HCT116 (cell line): ENCODE measurements around the gene FBRS. TPM values are rescaled to one million over a fixed set of nuclear protein-coding genes. Genes with fewer than 3 reads are reported as not detected.

Experiments
- ATAC-seq: fragments of 200-7000 bp; cut with Tn5 transposase; 2 replicates; pipeline ENCODE4 v1.9.1; 2020; ENCODE audit warnings: mild to moderate bottlenecking, moderate library complexity
- BruUV-seq: library from RNA; stranded (reverse); fragments of 400-500 nt; replicated peaks from 2 replicates; lab custom pipeline; 2021; lab: Mats Ljungman, UMichigan
- CTCF ChIA-PET: fragments of 300-600 bp; sonication (Branson Sonifier 250); formaldehyde crosslinking; loops from one replicate; lab custom pipeline; 2021; ENCODE audit warnings: antibody characterized with exemption; lab: Charles Lee
- POLR2A ChIA-PET: fragments of 300-600, 350-600 bp; sonication (Branson Sonifier 250); formaldehyde crosslinking; loops from one replicate; lab custom pipeline; 2021; ENCODE audit warnings: antibody characterized with exemption; lab: Charles Lee
- RAD21 ChIA-PET, 2 experiments: fragments of 300-600 bp; sonication (Branson Sonifier 250); formaldehyde crosslinking; loops; one replicate each; lab custom pipeline; 2023; ENCODE audit warnings: low total read pairs in 2 of 2; ENCODE audit not compliant: uncharacterized antibody in 2 of 2, unreplicated experiment in 2 of 2, low non-redundant PET in 1 of 2; lab: Charles Lee
- DNase-seq: peaks from one replicate; pipeline ENCODE4 v3.0.0-alpha.2; 2010; ENCODE audit warnings: low read depth, low spot score
- H2AFZ ChIP-seq: fragments of 200-600 bp; shearing (Covaris generic), sonication (generic); 2 replicates; pipeline ENCODE4 v1.6.1; 2017; ENCODE audit warnings: low read depth, mixed run types, mixed read lengths, antibody characterized with exemption, low read length; ENCODE audit not compliant: poor library complexity, severe bottlenecking
- H3K27ac ChIP-seq: 2 replicates; pipeline ENCODE4 v1.5.1; 2012; ENCODE audit warnings: low read depth, low read length
- H3K27me3 ChIP-seq: fragments of 200-600 bp; sonication (generic); 2 replicates; pipeline ENCODE4 v1.6.1; 2016; ENCODE audit warnings: mixed run types, low read length, mixed read lengths; ENCODE audit not compliant: insufficient read depth
- H3K36me3 ChIP-seq, 2 experiments: fragments of 200-500 bp in 1 of 2; fragments of 200-600 bp in 1 of 2; sonication (Bioruptor generic) in 1 of 2; sonication (generic) in 1 of 2; 2 replicates each; pipeline versions ENCODE4 v1.5.1 to v1.6.1; 2014 to 2016; ENCODE audit warnings: low read length in 2 of 2, inconsistent platforms in 1 of 2, mixed read lengths in 1 of 2, mixed run types in 1 of 2; ENCODE audit not compliant: insufficient read depth in 2 of 2, control insufficient read depth in 1 of 2
- H3K4me1 ChIP-seq, 2 experiments: fragments of 200-600 bp in 1 of 2; sonication (generic) in 1 of 2; 2 replicates each; pipeline versions ENCODE4 v1.5.1 to v1.6.1; 2012 to 2017; ENCODE audit warnings: low read length in 2 of 2, inconsistent platforms in 1 of 2, mild to moderate bottlenecking in 1 of 2, mixed read lengths in 1 of 2, mixed run types in 1 of 2, moderate library complexity in 1 of 2; ENCODE audit not compliant: insufficient read depth in 2 of 2, control insufficient read depth in 1 of 2
- H3K4me2 ChIP-seq: fragments of 200-600 bp; sonication (generic); 2 replicates; pipeline ENCODE4 v1.6.1; 2017; ENCODE audit warnings: mixed run types, low read length, mixed read lengths
- H3K4me3 ChIP-seq, 2 experiments: fragments of 200-600 bp in 1 of 2; sonication (generic) in 1 of 2; replicated peaks in 1 of 2; 2 replicates each; pipeline ENCODE4 v1.5.1; 2011 to 2016; ENCODE audit warnings: low read length in 2 of 2, control low read depth in 1 of 2, low read depth in 1 of 2, mild to moderate bottlenecking in 1 of 2, mixed read lengths in 1 of 2, mixed run types in 1 of 2
- H3K79me2 ChIP-seq: fragments of 200-600 bp; sonication (generic); 2 replicates; pipeline ENCODE4 v1.6.1; 2017; ENCODE audit warnings: mild to moderate bottlenecking, mixed run types, low read length, moderate library complexity, mixed read lengths; ENCODE audit not compliant: insufficient read depth
- H3K9ac ChIP-seq: fragments of 200-600 bp; sonication (generic); 2 replicates; pipeline ENCODE4 v1.6.1; 2016; ENCODE audit warnings: low read length, mixed read lengths
- H3K9me2 ChIP-seq: fragments of 200-600 bp; sonication (generic), shearing (Covaris generic); 2 replicates; pipeline ENCODE4 v1.6.1; 2017; ENCODE audit warnings: mixed run types, mild to moderate bottlenecking, moderate library complexity; ENCODE audit not compliant: insufficient read depth
- H3K9me3 ChIP-seq, 2 experiments: fragments of 200-500 bp in 1 of 2; fragments of 200-600 bp in 1 of 2; sonication (Bioruptor generic) in 1 of 2; sonication (generic) in 1 of 2; 2 replicates each; pipeline ENCODE4 v1.6.1; 2014 to 2017; ENCODE audit warnings: low read length in 2 of 2, mixed read lengths in 2 of 2, inconsistent platforms in 1 of 2, low read depth in 1 of 2, mild to moderate bottlenecking in 1 of 2, mixed run types in 1 of 2, moderate library complexity in 1 of 2; ENCODE audit not compliant: control insufficient read depth in 1 of 2, insufficient read depth in 1 of 2
- H4K20me1 ChIP-seq: fragments of 200-600 bp; sonication (generic), shearing (Covaris generic); 2 replicates; pipeline ENCODE4 v1.6.1; 2017; ENCODE audit warnings: mixed run types, mild to moderate bottlenecking, moderate library complexity; ENCODE audit not compliant: insufficient read depth
- ELF1 ChIP-seq: IDR thresholded peaks from 2 replicates; pipeline ENCODE4 v1.6.1; 2012; ENCODE audit warnings: low read depth, borderline replicate concordance
- FOSL1 ChIP-seq: IDR thresholded peaks from 2 replicates; pipeline ENCODE4 v1.6.1; 2012; ENCODE audit warnings: low read depth
- JUND ChIP-seq: IDR thresholded peaks from 2 replicates; pipeline ENCODE4 v1.6.1; 2012
- POLR2A ChIP-seq: IDR thresholded peaks from 2 replicates; pipeline ENCODE4 v1.7.0; 2011; ENCODE audit warnings: borderline replicate concordance; ENCODE audit not compliant: insufficient read depth, insufficient read length; ENCODE audit errors: extremely low read depth
- POLR2AphosphoS5 ChIP-seq: IDR thresholded peaks from 2 replicates; pipeline ENCODE4 v1.6.1; 2011; ENCODE audit warnings: mild to moderate bottlenecking, low read depth, low read length, moderate library complexity
- SIN3A ChIP-seq: IDR thresholded peaks from 2 replicates; pipeline ENCODE4 v1.6.1; 2012; ENCODE audit warnings: low read depth
- ZNF274 ChIP-seq: fragments of 200-500 bp; sonication (Bioruptor generic); IDR thresholded peaks from 2 replicates; pipeline ENCODE4 v1.6.1; 2014; ENCODE audit warnings: mild to moderate bottlenecking, low read depth, low read length, inconsistent platforms
- intact Hi-C: fragments of 100-400 bp; cut with micrococcal nuclease; formaldehyde crosslinking; loops from 2 replicates; pipeline ENCODE4 v1.10.0; 2022
- total RNA-seq: library from RNA; stranded (reverse); gene quantifications from one replicate; pipeline ENCODE4 v1.2.1, GENCODE V29; 2021; ENCODE audit not compliant: unreplicated experiment
- TF ChIP-seq, protein P1 (sequence below): IDR thresholded peaks from 2 replicates; pipeline ENCODE4 v1.6.1; 2011; ENCODE audit warnings: mild to moderate bottlenecking, low read length, moderate library complexity; ENCODE audit not compliant: insufficient replicate concordance; ENCODE audit errors: extremely low read depth
- TF ChIP-seq, protein P2 (sequence below): IDR thresholded peaks from 2 replicates; pipeline ENCODE4 v1.6.1; 2012; ENCODE audit warnings: low read depth

FBRS gene
- total RNA-seq, 1 experiment from 2014 or later: 65.3 TPM

- intact Hi-C loops: loop anchor here (5.0 kb wide), 3 partner anchors 54 to 194 kb away; partner anchors contain the start of genes DCTPP1, SEPHS2 and ZNF688
- POLR2A ChIA-PET: no interaction called here
- no peak for TF ChIP-seq ZNF274
- Histone ChIP-seq H3K9me3 (no peaks in the 10 kb centered on the region), H3K27me3 (no peaks in the 10 kb centered on the region), H4K20me1 (no peaks in the 10 kb centered on the region), H3K4me2 (no peak overlapping the region), H3K79me2 (no peaks in the 10 kb centered on the region), H3K36me3 (no peaks in the 10 kb centered on the region), H3K9me2 (no peaks in the 10 kb centered on the region), H2AFZ (no peak overlapping the region), H3K9ac (no peak overlapping the region), H3K4me3 (no peak overlapping the region), H3K27ac (no peak overlapping the region), H3K4me1 (peaks cover 0 to 7% of the 10 kb centered on the region in 2 experiments; a peak in 3 of 4 replicates)
- RAD21 ChIA-PET: no interaction called here
- ATAC-seq: no peak
- BruUV-seq: no TSS peak
- no peak for DNase-seq
- CTCF ChIA-PET: interaction anchor here (2.5 kb wide), 1 partner anchor 11 kb away, joined by 9 read pairs; no protein-coding TSS in a partner anchor
Measured at GRCh38 chr16:30626236-30626635, 32.0 kb upstream of the FBRS start.

GRCh38 chr16:30628628-30629540, 29.3 kb upstream of the FBRS start:
- H3K9me2 ChIP-seq: no peaks in the 10 kb centered on the region
- H3K4me3 ChIP-seq: no peak overlapping the region
- no peaks in the 10 kb centered on the region for H3K79me2 ChIP-seq
- intact Hi-C loops: loop anchor here (5.0 kb wide), 3 partner anchors 57 to 197 kb away; partner anchors contain the start of genes DCTPP1, SEPHS2 and ZNF688
- CTCF ChIA-PET: interaction anchor here (0.8 to 1.5 kb wide), 8 partner anchors 14 to 486 kb away, joined by 3 to 15 read pairs (median 5); partner anchors contain the start of gene DCTPP1
- H3K9ac ChIP-seq: no peak overlapping the region
- H2AFZ ChIP-seq: peak overlapping the region; percentile 100
- H3K9me3 ChIP-seq: no peaks in the 10 kb centered on the region
- peak overlapping the region; percentile 56; the same call in 1 of the 2 replicates for H3K4me2 ChIP-seq
- RAD21 ChIA-PET: interaction anchor here in 1 of 2 experiments (1.1 kb wide), 1 partner anchor 199 kb away, joined by 5 read pairs; the partner anchor contains the start of gene DCTPP1
- peaks cover 4 to 14% of the 10 kb centered on the region in 2 experiments; a peak in 3 of 4 replicates for H3K4me1 ChIP-seq
- DNase-seq (peak; percentile 70), ATAC-seq (peak; percentile 94)
- BruUV-seq: no TSS peak
- H3K36me3 ChIP-seq: no peaks in the 10 kb centered on the region
- H3K27ac ChIP-seq: 0 out of 2 replicates have a peak overlapping the region, but pooled peaks have one; percentile 18
- POLR2A ChIA-PET: interaction anchor here (1.5 kb wide), 1 partner anchor 199 kb away, joined by 3 read pairs; the partner anchor contains the start of gene DCTPP1
- no peaks in the 10 kb centered on the region for H4K20me1 ChIP-seq
- no peaks in the 10 kb centered on the region for H3K27me3 ChIP-seq
- TF ChIP-seq ELF1 (no peak), POLR2AphosphoS5 (no peak), FOSL1 (no peak), POLR2A (no peak), JUND (no peak), SIN3A (no peak)
- TF ChIP-seq, protein P1, sequence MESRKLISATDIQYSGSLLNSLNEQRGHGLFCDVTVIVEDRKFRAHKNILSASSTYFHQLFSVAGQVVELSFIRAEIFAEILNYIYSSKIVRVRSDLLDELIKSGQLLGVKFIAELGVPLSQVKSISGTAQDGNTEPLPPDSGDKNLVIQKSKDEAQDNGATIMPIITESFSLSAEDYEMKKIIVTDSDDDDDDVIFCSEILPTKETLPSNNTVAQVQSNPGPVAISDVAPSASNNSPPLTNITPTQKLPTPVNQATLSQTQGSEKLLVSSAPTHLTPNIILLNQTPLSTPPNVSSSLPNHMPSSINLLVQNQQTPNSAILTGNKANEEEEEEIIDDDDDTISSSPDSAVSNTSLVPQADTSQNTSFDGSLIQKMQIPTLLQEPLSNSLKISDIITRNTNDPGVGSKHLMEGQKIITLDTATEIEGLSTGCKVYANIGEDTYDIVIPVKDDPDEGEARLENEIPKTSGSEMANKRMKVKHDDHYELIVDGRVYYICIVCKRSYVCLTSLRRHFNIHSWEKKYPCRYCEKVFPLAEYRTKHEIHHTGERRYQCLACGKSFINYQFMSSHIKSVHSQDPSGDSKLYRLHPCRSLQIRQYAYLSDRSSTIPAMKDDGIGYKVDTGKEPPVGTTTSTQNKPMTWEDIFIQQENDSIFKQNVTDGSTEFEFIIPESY: no peak
- TF ChIP-seq, protein P2, sequence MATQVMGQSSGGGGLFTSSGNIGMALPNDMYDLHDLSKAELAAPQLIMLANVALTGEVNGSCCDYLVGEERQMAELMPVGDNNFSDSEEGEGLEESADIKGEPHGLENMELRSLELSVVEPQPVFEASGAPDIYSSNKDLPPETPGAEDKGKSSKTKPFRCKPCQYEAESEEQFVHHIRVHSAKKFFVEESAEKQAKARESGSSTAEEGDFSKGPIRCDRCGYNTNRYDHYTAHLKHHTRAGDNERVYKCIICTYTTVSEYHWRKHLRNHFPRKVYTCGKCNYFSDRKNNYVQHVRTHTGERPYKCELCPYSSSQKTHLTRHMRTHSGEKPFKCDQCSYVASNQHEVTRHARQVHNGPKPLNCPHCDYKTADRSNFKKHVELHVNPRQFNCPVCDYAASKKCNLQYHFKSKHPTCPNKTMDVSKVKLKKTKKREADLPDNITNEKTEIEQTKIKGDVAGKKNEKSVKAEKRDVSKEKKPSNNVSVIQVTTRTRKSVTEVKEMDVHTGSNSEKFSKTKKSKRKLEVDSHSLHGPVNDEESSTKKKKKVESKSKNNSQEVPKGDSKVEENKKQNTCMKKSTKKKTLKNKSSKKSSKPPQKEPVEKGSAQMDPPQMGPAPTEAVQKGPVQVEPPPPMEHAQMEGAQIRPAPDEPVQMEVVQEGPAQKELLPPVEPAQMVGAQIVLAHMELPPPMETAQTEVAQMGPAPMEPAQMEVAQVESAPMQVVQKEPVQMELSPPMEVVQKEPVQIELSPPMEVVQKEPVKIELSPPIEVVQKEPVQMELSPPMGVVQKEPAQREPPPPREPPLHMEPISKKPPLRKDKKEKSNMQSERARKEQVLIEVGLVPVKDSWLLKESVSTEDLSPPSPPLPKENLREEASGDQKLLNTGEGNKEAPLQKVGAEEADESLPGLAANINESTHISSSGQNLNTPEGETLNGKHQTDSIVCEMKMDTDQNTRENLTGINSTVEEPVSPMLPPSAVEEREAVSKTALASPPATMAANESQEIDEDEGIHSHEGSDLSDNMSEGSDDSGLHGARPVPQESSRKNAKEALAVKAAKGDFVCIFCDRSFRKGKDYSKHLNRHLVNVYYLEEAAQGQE: no peak
